Muscle of back (tissue), 11 donors: Measurements from ENCODE around the gene SRSF1. TPM values are rescaled to one million over a fixed set of nuclear protein-coding genes. Genes with fewer than 3 reads are reported as not detected.
"Not testable (repeated sequence)": the region's sequence is repeated elsewhere in the genome, so short reads cannot be mapped to it uniquely, and the experiment has no call there.

ENCODE experiments used
- DNase-seq, 3 donors: peaks; one replicate each; pipeline versions ENCODE4 v3.0.0 to v3.0.0-alpha.2; 2013
- polyA plus RNA-seq, 10 donors: library from polyadenylated mRNA; unstranded; fragments of 120-200 nt; gene quantifications; one replicate each; pipeline ENCODE4 v1.2.1, GENCODE V29; 2013; ENCODE audit not compliant: insufficient read length in 10 of 10

Gene SRSF1
- polyA plus RNA-seq, 10 donors: 164 to 237 (median 177) TPM

DNA sequence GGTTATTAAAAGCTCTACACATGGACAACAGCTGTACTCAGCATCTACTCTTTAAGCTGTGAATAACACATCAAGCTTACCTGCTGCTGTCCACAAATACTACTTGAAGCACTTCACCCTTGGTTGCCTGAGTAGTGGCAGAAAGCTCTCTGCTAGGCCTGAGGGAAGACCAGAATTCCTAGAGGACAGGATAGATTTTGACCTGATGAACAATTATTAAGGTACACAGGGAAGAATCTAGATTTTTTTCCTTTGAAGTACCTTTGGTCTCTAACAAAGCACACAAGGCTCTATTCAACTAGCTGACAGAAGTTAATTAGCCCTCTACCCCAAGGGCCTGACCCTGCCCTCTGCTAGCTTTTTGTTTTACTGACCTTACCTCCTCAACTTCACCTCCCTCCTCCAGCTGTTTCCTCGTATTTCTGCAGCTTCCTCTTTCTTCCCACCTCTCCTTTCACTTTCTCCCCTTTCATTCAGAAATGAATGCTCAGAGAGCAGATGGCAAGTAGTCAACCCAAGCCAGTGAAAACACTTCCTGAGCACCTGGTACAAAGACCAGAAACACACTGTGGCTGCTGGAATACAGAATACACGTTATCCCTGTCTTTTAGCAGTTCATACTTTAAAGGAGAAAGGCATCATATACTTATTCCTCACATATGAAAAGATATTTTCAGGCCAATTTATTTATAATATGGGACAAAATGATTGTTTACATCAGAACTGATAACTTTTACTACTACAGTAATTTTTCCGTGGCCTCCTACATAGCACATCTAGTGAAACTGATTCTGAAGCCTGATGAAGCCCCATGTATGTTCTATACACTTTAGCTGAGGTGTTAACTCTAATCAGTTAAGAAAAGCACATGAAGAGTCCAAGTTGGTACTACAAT is 13.3 kb downstream of the SRSF1 start:
- DNase-seq: peak in 1 of 3 donors; percentile 23

DNA sequence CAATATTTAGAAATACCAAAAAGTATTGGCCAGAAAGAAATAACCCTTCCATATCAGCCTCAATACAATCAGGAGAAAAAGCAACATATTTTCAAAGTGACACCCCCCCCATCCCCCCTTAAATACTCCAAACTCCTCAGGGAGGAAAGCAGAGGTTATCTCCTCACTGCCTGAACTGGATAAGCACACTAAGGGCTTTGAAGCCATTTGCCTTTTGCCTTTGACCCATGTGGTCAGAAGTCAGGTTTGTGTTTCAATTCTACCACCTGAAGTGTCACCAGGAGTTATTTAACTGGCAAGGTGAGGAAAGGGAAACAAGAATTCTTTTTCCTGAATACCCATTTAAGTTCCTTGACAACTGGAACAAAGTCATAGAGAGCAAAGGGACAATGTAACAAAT is 15.5 kb downstream of the SRSF1 start:
- no peak for DNase-seq

DNA sequence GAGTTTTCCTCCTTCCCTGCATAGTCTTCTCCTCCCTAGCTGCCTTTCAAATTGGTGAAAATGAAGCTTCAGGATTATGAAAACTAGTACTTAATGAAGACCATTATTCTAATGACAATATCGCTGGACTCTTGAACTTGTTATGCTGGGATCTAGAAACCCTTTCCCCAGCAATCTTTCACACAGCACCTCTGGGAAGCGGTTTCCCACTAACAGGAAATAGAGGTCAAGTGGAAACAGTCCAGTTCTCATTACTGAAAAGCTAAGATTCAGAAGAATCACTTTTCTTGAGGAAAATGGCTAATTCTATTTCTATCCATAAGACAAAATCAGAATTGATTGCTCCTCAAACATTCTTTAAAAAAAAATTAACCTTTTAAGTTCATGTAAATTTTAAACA is 17.0 kb downstream of the SRSF1 start:
- DNase-seq: no peak

DNA sequence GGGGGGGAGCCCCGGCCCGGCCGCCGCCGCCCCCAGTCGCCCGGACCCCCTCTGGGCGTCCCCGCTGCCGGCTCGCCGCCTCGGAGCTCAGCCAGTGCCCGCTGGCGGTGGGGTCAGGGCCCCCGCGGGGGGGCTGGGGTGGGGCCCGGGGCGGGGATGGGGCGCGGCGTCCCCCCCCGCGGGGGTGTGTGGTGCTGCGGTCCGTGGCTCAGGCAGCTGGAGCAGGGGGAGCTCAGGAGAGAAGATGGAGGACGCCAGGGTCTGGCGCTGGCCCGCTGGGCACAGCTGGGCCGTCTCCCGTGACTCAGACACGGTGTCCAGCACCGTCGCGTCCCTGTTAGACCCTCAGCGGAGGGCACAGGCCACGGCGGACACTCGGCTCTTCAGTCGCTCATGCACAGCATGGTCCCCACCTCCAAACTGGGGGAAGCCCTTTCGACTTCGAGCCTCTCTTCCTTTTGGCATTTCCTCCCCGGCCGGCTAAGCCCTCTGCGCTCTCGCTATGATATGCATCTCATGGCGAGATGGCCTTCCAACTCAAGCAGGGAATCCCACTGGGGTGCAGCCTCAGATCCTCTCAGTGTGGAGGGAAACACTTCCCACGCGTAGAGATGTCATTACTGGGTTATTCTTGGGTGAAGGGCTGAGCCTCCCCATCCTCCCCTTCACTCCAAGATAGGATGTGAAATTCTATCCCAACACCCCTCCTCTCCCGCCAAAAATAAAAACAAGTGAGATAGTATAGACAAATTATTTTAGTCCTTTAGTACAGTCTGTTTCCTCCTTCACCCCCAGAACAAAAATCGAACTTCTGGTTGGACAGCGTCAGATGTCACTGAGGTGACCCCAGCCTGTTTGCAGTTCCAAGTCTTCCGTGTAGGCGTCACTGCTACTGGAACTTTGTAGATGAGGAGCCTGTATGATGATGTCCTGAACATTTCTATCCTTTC is 18.5 kb downstream of the SRSF1 start:
- peak; percentile 56 to 93 (median 82) for DNase-seq

DNA sequence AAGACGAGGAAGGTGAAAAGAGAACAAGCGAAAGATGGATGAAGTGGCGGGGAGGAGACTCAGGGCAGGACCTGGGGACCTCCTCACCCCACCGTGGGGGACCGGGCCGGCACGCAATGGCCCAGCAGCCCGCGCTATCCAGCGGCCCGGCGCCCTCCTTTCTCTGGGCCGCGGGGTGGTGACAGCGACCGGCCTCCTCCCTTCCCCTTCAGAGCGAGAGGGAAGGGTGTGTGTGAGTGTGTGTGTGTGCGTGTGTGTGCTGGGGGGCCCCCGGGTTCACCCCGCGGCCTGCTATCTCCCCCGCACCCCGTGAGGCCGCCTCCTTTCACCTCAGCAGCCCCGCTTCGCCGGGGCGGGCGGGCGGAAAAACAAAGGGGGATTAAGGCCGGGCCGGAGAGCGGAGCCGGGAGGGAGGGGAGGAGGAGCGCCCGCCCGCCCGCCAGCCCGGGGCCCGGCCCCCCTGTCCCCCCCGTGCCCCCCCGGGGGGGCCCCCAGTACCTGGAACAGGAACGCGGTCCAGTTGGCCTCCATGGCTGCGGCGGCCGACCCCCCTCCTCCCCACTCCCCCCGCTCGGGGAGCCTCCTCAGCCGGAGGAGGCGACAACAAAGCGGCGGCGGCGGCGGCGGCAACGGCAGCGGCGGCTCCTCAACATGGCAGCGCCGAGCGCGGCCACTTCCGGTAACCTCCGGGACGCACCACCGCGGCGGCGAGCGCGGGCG is 19.3 kb downstream of the SRSF1 start, which contains the start of gene VEZF1:
Gene VEZF1, minus strand, starts transcription at position 674 of the 720 bp plus-strand sequence. Its CDS starts 143 bp downstream, at position 531.
- DNase-seq: peak; percentile 66 to 92 (median 73)

DNA sequence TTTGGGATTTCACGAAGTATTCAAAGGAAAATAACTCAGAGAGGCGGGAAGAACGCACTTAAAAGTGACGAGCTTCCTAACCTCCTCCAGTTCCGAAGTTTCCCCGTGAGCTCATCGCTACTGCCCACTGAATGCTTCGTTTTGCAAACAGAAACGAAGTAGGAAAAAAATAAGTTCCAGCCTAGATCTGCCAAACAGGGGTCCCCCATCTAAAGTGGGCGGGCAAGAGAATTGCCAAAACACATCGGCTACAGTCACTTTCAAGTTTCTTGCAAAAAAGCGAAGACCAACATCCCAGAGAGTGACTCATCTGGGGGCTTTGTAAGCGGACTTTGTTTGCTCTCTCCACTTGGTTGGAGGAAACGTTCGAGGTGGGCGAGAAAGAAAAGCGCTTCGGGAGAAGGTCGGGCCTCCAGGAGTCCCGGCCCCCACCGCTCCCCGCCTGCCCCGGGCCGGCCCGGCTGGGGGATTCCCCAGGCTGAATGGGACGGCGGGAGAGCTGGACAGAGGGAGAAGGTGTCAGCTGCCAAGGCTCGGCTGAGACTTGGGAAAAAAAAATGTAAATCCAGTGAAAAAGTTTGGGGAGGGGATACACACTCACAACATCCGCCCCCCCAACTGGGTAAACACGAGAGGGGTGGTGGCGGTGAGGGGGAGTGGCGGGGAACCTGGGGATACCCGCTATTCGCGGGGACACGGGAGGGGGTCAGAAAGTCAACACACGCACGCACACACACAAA is 20.0 kb downstream of the SRSF1 start:
- peak; percentile 65 to 86 (median 72) for DNase-seq

DNA sequence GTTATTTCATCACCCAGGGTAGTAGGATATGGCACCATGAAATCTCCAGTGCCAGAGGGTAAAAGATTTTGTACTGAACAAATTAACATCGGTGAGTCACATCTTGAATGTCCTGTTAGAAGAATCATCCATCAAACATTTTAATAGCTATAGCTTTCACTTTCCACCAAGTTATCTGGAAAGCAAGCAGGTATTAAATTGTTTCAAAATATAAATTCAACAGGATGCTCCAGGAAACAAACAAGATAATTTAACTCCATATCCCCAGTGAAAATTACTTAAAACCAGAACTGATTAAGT is 21.4 kb downstream of the SRSF1 start:
- DNase-seq: no peak

DNA sequence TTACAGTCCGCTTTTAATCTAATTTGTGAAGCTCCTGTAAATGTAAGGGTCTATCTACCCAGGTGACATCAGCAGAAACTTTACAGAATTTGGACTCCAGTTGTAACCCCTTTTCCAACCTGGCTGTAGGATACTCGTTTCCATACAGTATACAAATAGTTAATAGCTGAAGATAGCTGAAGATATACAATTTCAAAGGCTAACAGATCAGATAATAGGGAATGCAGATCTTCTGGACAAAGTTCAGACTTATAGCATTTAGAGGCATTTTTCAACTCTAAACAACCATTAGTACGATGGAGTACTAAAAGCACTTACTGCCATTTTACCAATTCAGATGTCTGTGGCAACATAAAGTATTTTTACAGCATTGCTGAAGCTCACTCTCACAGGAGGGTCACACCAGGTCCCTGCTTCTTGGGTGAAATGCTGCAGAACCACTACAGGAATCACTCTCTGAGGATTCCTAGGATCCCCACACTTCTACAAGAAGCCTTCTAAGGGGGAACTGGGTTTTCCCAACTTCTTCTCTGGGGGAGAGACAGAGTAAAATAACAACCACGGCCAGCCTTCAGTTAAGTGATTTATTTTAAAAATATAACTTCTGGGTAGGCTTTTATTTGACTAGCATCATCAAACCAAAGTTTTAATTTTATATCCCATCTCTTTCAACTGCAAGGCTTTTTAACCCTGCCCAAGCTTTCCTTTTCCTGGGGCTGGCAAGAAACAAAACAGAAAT is 21.9 kb downstream of the SRSF1 start:
- DNase-seq: no peak

DNA sequence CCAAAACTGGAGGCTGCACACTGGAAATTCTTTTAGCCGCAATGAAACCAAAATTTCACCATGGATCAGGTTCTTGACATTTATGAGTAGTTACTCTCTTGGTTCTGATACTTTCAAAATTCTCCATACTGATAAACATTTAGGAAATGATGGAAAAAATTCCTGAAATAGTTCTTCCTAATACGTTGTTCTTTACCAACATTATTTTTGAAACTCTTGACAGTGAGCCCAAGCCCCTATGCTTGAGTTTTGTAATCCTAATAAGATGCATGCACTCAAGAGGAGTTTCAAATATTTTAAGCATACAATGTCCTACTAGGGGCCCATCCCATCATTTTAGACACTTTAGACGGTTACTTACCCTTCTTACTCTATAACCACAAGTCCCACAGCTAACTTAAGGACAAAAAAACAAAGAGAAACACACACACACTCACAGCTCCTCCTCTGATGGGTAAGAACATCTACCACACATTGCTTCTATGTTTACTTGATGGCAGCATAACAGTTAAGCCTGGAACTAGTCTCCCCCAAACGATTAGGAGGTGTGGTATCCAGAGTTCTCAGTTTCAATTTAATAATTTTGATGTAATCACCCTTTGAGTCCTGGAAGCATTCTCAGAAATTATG is 22.7 kb downstream of the SRSF1 start:
- DNase-seq: peak in 1 of 3 donors; percentile 23

DNA sequence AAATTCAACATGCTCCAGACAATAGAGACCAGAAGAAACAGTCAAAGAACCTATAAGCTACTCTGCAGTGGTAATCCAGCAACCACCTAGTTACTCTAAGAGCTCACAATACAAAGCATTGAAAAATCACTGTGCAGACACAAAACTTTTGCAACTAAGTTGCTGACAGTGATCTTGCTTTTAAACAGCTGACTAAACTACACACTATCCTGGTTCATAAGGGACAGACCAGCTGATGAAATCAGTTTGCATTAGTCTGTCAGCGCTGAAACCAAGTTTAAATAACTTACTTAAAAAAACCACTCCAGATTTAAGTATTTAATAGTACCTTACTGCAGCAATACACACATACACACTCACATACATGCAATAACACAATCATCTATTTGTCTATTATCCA is 23.6 kb downstream of the SRSF1 start:
- no peak for DNase-seq

DNA sequence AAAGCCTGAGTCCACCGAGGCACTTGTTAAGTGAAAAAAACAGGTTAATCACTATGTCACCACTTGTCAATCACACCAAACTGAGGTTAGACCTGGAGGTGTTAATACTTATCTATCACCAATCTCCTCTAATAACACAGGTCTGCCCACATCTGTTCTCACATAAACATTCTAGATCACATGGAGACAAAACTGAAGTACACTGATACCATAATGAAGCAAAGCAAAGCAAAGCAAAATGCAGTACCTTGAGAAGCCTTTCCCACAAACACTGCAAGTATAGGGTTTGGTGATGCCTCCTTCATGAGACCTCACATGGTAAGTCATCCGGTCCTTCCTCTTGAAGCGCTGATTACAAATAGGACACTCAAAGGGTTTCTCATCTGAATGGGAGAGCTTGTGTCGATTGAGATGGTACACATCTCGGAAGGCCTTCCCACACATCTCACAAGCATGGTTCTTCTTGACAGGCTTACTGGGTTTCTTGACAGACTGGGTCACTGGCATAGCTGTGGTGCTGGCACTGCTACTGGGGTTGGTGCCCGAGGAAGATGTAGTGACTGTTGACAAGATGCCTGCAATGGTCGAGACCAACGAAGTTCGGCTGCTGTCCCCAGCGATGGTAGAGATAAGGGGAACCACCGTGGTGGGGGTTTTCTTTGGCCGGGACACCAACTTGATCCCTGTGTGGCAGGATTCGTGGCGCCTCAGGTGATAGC is 24.4 kb downstream of the SRSF1 start:
- no peak for DNase-seq

DNA sequence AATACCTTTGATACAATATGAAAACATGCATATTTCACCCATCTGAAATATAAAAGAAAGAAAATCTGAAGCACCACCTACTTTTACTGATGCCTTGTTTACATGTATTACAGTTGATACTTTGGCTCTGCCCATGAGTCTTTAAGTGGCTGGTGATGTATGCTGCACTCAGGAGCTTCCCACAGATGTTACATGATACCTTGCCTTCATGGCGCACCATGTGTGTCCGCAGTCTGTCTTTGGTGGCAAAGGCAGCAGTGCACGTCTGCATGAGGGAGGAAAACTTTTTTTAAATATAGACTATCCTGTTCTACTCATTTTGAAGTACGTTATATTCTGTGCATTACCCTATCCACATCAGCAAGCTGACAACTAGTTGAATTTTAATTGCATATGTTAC is 26.5 kb downstream of the SRSF1 start:
- DNase-seq: no peak

DNA sequence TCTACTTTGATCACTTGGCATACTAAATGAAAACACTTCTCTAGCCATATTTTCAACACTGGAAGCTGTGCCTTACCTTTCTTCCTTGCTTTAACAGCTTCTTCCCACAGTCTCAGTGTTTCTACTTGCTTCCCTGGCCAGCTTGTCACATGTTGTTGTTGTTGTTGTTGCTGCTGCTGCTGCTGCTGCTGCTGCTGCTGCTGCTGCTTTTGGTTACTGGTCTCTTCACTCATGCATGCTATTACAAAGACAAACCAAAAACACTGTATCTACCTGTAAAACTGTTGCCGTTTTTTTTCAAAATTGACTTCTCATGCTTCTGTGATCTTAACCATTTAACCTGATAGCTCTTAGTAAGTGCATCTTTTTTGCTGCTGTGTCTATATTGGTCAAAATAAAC is 28.0 kb downstream of the SRSF1 start:
- no peak for DNase-seq

DNA sequence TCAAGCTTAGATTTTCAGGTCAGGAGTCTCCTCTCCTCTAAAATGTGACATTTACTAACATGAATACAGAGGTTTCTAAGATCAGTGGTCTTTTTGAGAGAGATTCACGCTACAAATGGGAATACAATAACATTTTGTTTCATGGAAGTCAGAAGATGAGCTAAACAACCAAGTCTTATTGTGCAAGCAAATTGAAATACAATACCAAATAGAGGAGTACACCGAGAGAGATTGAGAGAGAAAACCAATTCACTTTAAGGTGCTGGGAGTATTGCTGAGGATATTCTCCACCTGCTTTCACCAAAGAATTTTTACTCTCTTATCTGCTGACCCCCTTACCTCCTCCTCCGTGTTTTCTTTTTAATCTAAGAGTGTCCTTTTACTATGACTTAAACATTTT is 30.5 kb downstream of the SRSF1 start:
- no peak for DNase-seq

DNA sequence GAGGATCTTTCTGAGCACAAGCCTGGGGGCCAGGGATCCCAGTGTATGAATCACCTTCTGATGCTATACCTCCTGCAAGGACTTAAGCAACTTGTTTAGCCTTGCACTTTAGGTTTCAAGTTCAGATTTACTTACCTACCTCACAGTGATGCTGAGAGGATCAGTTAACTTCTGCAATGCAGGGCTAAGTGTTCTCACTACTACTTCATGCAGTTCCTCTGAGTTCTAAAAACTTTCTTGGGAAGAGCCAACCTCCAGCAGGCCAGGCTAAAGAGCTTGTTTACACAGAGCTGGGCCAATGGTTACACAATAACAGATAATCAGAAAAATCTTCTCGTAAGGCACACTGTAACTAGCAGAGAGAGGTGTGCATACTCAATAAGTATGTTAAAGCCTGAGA is 32.0 kb downstream of the SRSF1 start:
- DNase-seq: no peak

DNA sequence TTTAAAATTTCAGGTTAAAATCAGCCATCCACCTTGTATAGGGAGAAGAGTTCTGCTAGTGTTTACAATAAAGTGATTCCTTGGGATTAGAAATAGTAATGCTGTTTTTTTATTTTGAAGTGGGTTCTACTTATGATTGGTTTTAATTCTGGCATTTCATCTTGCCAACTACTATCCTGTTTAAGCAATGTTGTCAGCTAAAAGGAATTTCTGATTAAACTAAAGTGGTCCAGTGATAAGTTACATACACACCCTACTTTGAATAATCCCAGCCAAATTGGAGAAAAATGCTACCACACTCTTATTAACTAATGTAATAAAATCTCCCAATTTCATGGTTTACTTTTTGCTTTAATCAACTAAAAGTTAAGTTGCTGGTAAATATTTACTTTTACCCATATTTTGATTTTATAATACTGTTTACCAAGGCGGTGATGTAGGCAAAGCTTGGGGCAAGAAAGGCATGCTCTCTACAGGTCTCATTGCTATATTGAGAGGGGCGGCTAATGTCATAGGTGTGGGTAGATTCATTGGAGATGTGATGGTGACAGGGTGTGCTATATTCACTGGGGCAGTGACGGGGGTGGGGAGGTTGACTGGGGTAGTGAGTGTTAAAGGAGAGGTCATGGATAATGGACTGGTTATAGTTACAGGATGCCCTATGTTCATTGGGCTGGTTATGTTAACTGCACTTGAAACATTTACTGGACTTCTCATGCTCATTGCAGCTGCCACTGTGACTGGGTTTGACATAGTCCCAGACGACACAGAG is 32.8 kb downstream of the SRSF1 start:
- DNase-seq: not testable (repeated sequence)

DNA sequence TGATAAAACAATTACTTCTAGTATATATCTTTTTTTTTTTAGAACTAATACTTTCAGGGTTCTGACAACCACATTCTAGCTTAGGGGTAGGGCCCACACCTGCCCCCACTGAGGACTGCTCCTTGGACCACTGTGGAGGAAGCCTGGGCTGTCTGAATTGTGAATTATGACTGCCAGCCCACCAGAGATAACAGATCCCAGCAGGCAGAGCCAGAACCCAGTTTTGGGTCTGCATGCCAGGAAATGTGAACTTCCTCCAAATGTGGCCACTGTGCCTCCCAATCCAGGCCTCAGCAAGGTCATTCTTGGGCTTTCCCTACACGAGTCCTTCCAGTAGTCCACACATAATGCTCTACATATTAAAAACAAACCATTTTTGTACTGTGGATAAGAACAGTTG is 34.9 kb downstream of the SRSF1 start:
- no peak for DNase-seq

DNA sequence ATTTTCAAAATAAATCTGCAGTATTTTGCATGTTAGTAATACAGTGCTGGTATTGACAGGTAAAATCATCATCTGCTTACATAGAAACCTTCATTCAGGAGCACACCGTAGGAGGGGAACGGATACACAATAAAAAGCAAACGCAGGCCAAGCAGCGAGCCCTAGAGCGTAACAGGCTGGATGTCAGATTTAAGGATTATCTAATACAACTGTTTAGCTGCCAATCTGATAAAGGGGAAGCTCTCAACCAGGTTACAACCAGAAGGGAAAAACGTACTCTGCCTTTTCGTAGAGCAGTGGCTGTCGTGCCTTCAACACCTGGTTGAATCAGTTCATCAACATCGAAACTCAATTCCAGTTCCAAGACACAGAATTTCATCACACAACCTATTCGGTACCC is 35.5 kb downstream of the SRSF1 start:
- DNase-seq: no peak

DNA sequence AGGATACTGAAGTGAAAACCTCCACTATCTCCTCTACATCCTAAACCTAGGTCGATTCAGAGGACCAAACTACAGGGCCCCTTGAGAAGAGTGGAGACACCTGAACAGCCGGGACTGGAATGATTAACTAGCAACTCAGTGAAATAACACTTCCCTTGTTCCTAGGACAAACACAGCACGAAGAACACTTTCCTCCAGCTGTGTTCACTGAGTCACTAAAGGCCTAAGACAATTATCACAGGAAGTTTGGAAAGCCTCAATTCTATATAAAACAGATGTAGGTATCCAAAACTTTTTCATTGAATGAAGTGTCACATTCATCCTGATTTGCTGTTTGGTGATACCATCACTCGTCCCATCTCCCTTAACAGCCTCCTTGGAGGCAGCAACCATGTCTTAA is 36.3 kb downstream of the SRSF1 start:
- no peak for DNase-seq
